Hindlimb muscle (tissue), 1 donor: ENCODE results near the gene RGPD4. TPM values are rescaled to one million over a fixed set of nuclear protein-coding genes. Genes with fewer than 3 reads are reported as not detected.
"Not testable (repeated sequence)": the region's sequence is repeated elsewhere in the genome, so short reads cannot be mapped to it uniquely, and the experiment has no call there.

Source experiments
- DNase-seq: peaks from one replicate; pipeline ENCODE4 v3.0.0-alpha.2; 2013
- polyA plus RNA-seq: library from polyadenylated mRNA; unstranded; fragments of 120-200 nt; gene quantifications from one replicate; pipeline ENCODE4 v1.2.1, GENCODE V29; 2013; ENCODE audit not compliant: insufficient read length

RGPD4 gene
- polyA plus RNA-seq, result not detected

- DNase-seq, result not testable (repeated sequence)
Measured at GRCh38 chr2:107826749-107827148, at the start of gene RGPD4. TSS of gene RGPD4 (plus strand) at chr2:107826892. CDS start at chr2:107827014, 122 bp downstream.

GRCh38 chr2:107777974-107778373 lies 48.7 kb upstream of the RGPD4 start:
- no peak for DNase-seq

- DNase-seq, result no peak
Measured at GRCh38 chr2:107785756-107786155, 40.9 kb upstream of the RGPD4 start.

GRCh38 chr2:107790837-107791236 lies 35.9 kb upstream of the RGPD4 start:
- no peak for DNase-seq

GRCh38 chr2:107801498-107801897 lies 25.2 kb upstream of the RGPD4 start:
- DNase-seq, result no peak

GRCh38 chr2:107804608-107805498 lies 21.8 kb upstream of the RGPD4 start:
- no peak for DNase-seq

GRCh38 chr2:107806901-107807300 lies 19.8 kb upstream of the RGPD4 start:
- no peak for DNase-seq

GRCh38 chr2:107807988-107808387 lies 18.7 kb upstream of the RGPD4 start:
- DNase-seq, result no peak

GRCh38 chr2:107808959-107809358 lies 17.7 kb upstream of the RGPD4 start:
- DNase-seq, result peak; percentile 12

- DNase-seq, result no peak
Measured at GRCh38 chr2:107809835-107810234, 16.9 kb upstream of the RGPD4 start.

GRCh38 chr2:107810734-107811133 lies 16.0 kb upstream of the RGPD4 start:
- DNase-seq, result no peak

- DNase-seq, result no peak
Measured at GRCh38 chr2:107811411-107811810, 15.3 kb upstream of the RGPD4 start.

GRCh38 chr2:107812006-107812405 lies 14.7 kb upstream of the RGPD4 start:
- DNase-seq, result no peak

GRCh38 chr2:107817378-107817777 lies 9.3 kb upstream of the RGPD4 start:
- DNase-seq, result no peak

GRCh38 chr2:107822302-107822701 lies 4.4 kb upstream of the RGPD4 start:
- no peak for DNase-seq

- no peak for DNase-seq
Measured at GRCh38 chr2:107824451-107825205, 2.1 kb upstream of the RGPD4 start.

GRCh38 chr2:107825206-107825563 lies 1.5 kb upstream of the RGPD4 start:
- no peak for DNase-seq

GRCh38 chr2:107829514-107829913 lies 2.8 kb downstream of the RGPD4 start:
- DNase-seq, result not testable (repeated sequence)

GRCh38 chr2:107833152-107833551 lies 6.5 kb downstream of the RGPD4 start:
- DNase-seq, result not testable (repeated sequence)

GRCh38 chr2:107833618-107834017 lies 6.9 kb downstream of the RGPD4 start:
- DNase-seq, result not testable (repeated sequence)

GRCh38 chr2:107916121-107916520 lies 89.4 kb downstream of the RGPD4 start:
- DNase-seq, result not testable (repeated sequence)

GRCh38 chr2:107916696-107917370 lies 90.1 kb downstream of the RGPD4 start:
- not testable (repeated sequence) for DNase-seq

GRCh38 chr2:107927034-107927534 lies 100.4 kb downstream of the RGPD4 start:
- DNase-seq, result no peak
